ENCODE results near the gene DMAP1.

DMAP1 gene

GRCh38 chr1:44237721-44238457 is 24.6 kb downstream of the DMAP1 start (continued):
- no peak for TF ChIP-seq ZNF302 (tag by site-specific recombination; IDR thresholded peaks at IDR 0.05; ENCODE audit: low read depth)
- no peak for TF ChIP-seq ZSCAN23 (tag by site-specific recombination; IDR thresholded peaks at IDR 0.05)
- peak; percentile 79 for TF ChIP-seq ZNF341 (tag by site-specific recombination; IDR thresholded peaks at IDR 0.05; ENCODE audit: low read depth)
- no peak for TF ChIP-seq ZNF707 (tag by site-specific recombination; IDR thresholded peaks at IDR 0.05)
- peak; percentile 97 for TF ChIP-seq ZNF121 (tag by site-specific recombination; IDR thresholded peaks at IDR 0.05)
- no peak for TF ChIP-seq ZNF514 (tag by site-specific recombination; IDR thresholded peaks at IDR 0.05)
- peak; percentile 58; the same call in 1 of the 2 replicates for TF ChIP-seq ZNF335 (tag by site-specific recombination; conservative IDR thresholded peaks at IDR 0.05)
- TF ChIP-seq ZNF146 (tag by site-specific recombination; IDR thresholded peaks at IDR 0.05): no peak
- TF ChIP-seq, protein P1, sequence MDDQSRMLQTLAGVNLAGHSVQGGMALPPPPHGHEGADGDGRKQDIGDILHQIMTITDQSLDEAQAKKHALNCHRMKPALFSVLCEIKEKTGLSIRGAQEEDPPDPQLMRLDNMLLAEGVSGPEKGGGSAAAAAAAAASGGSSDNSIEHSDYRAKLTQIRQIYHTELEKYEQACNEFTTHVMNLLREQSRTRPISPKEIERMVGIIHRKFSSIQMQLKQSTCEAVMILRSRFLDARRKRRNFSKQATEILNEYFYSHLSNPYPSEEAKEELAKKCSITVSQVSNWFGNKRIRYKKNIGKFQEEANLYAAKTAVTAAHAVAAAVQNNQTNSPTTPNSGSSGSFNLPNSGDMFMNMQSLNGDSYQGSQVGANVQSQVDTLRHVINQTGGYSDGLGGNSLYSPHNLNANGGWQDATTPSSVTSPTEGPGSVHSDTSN (CRISPR knock-in tag; IDR thresholded peaks at IDR 0.05): no peak
- TF ChIP-seq SCRT2 (tag by site-specific recombination; IDR thresholded peaks at IDR 0.05): 0 out of 2 replicates have a peak, but pooled peaks have one; percentile 18
- TF ChIP-seq ZXDB (tag by site-specific recombination; IDR thresholded peaks at IDR 0.05): peak; percentile 90
- TF ChIP-seq, protein P2, sequence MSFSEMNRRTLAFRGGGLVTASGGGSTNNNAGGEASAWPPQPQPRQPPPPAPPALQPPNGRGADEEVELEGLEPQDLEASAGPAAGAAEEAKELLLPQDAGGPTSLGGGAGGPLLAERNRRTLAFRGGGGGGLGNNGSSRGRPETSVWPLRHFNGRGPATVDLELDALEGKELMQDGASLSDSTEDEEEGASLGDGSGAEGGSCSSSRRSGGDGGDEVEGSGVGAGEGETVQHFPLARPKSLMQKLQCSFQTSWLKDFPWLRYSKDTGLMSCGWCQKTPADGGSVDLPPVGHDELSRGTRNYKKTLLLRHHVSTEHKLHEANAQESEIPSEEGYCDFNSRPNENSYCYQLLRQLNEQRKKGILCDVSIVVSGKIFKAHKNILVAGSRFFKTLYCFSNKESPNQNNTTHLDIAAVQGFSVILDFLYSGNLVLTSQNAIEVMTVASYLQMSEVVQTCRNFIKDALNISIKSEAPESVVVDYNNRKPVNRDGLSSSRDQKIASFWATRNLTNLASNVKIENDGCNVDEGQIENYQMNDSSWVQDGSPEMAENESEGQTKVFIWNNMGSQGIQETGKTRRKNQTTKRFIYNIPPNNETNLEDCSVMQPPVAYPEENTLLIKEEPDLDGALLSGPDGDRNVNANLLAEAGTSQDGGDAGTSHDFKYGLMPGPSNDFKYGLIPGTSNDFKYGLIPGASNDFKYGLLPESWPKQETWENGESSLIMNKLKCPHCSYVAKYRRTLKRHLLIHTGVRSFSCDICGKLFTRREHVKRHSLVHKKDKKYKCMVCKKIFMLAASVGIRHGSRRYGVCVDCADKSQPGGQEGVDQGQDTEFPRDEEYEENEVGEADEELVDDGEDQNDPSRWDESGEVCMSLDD (tag by site-specific recombination; IDR thresholded peaks at IDR 0.05): peak; percentile 63; the same call in 1 of the 2 replicates
- TF ChIP-seq ZNF670 (tag by site-specific recombination; IDR thresholded peaks at IDR 0.05; ENCODE audit: low read depth): no peak
- TF ChIP-seq GLIS2 (tag by site-specific recombination; IDR thresholded peaks at IDR 0.05): peak; percentile 89
- peak; percentile 80 for TF ChIP-seq ZBTB8A (tag by site-specific recombination; IDR thresholded peaks at IDR 0.05)
- TF ChIP-seq ZNF792 (tag by site-specific recombination; IDR thresholded peaks at IDR 0.05): no peak
- TF ChIP-seq IKZF3 (tag by site-specific recombination; IDR thresholded peaks at IDR 0.05): peak; percentile 74
- TF ChIP-seq ZNF274 (IDR thresholded peaks at IDR 0.05; ENCODE audit: low read length): no peak
- TF ChIP-seq ZNF274 (tag by site-specific recombination; IDR thresholded peaks at IDR 0.05; ENCODE audit: borderline replicate concordance): no peak
- TF ChIP-seq ZNF624 (tag by site-specific recombination; IDR thresholded peaks at IDR 0.05): no peak
- TF ChIP-seq MYNN (tag by site-specific recombination; IDR thresholded peaks at IDR 0.05; ENCODE audit: borderline replicate concordance): no peak
- no peak; the same call in 1 of the 2 replicates for TF ChIP-seq ZNF664 (tag by site-specific recombination; IDR thresholded peaks at IDR 0.05)
- TF ChIP-seq OVOL3 (tag by site-specific recombination; IDR thresholded peaks at IDR 0.05): peak; percentile 53; the same call in 1 of the 2 replicates
- no peak for TF ChIP-seq ZNF16 (tag by site-specific recombination; IDR thresholded peaks at IDR 0.05; ENCODE audit: low read depth)
- no peak for TF ChIP-seq ZNF548 (tag by site-specific recombination; IDR thresholded peaks at IDR 0.05)
- no peak; the same call in 1 of the 2 replicates for TF ChIP-seq ZNF654 (tag by site-specific recombination; IDR thresholded peaks at IDR 0.05; ENCODE audit: low read depth)
- TF ChIP-seq, protein P3, sequence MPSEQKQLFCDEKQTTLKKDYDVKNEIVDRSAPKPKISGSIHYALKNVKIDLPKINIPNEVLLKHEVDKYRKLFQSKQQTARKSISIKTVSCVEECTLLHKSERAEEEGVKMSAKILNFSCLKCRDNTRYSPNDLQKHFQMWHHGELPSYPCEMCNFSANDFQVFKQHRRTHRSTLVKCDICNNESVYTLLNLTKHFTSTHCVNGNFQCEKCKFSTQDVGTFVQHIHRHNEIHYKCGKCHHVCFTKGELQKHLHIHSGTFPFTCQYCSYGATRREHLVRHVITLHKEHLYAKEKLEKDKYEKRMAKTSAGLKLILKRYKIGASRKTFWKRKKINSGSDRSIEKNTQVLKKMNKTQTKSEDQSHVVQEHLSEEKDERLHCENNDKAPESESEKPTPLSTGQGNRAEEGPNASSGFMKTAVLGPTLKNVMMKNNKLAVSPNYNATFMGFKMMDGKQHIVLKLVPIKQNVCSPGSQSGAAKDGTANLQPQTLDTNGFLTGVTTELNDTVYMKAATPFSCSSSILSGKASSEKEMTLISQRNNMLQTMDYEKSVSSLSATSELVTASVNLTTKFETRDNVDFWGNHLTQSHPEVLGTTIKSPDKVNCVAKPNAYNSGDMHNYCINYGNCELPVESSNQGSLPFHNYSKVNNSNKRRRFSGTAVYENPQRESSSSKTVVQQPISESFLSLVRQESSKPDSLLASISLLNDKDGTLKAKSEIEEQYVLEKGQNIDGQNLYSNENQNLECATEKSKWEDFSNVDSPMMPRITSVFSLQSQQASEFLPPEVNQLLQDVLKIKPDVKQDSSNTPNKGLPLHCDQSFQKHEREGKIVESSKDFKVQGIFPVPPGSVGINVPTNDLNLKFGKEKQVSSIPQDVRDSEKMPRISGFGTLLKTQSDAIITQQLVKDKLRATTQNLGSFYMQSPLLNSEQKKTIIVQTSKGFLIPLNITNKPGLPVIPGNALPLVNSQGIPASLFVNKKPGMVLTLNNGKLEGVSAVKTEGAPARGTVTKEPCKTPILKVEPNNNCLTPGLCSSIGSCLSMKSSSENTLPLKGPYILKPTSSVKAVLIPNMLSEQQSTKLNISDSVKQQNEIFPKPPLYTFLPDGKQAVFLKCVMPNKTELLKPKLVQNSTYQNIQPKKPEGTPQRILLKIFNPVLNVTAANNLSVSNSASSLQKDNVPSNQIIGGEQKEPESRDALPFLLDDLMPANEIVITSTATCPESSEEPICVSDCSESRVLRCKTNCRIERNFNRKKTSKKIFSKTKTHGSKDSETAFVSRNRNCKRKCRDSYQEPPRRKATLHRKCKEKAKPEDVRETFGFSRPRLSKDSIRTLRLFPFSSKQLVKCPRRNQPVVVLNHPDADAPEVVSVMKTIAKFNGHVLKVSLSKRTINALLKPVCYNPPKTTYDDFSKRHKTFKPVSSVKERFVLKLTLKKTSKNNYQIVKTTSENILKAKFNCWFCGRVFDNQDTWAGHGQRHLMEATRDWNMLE (tag by site-specific recombination; conservative IDR thresholded peaks at IDR 0.05; ENCODE audit: low read depth): no peak
- TF ChIP-seq ZNF585B (tag by site-specific recombination; IDR thresholded peaks at IDR 0.05): no peak
- no peak for TF ChIP-seq ZNF19 (tag by site-specific recombination; IDR thresholded peaks at IDR 0.05; ENCODE audit: low read depth)
- no peak for TF ChIP-seq ZNF311 (tag by site-specific recombination; IDR thresholded peaks at IDR 0.05; ENCODE audit: borderline replicate concordance)
- peak; percentile 40; the same call in 1 of the 2 replicates for TF ChIP-seq ZBTB21 (tag by site-specific recombination; IDR thresholded peaks at IDR 0.05)
- TF ChIP-seq ZNF10 (tag by site-specific recombination; IDR thresholded peaks at IDR 0.05): peak; percentile 59; the same call in 1 of the 2 replicates
- peak; percentile 78; the same call in 1 of the 2 replicates for TF ChIP-seq ZNF600 (tag by site-specific recombination; IDR thresholded peaks at IDR 0.05)

All from HEK293 (cell line).